Activated B cell treated with CpG ODN at 0.5 μM for 24 hours (primary cell): ENCODE data around the gene IZUMO4. TPM values are rescaled to one million over a fixed set of nuclear protein-coding genes. Genes with fewer than 3 reads are reported as not detected.
"Not testable (repeated sequence)": the region's sequence is repeated elsewhere in the genome, so short reads cannot be mapped to it uniquely, and the experiment has no call there.

Experiments used
- ATAC-seq: fragments of 200-7000 bp; cut with Tn5 transposase; one replicate; pipeline ENCODE4 v1.10.0; 2021; ENCODE audit warnings: low read depth, mild to moderate bottlenecking, moderate library complexity
- CTCF ChIA-PET: fragments of 350-600 bp; sonication (Branson Sonifier 250); formaldehyde crosslinking; loops from one replicate; lab custom pipeline; 2021; ENCODE audit warnings: antibody characterized with exemption; lab: Charles Lee
- POLR2A ChIA-PET: fragments of 350-600 bp; sonication (Branson Sonifier 250); formaldehyde crosslinking; loops from one replicate; lab custom pipeline; 2021; ENCODE audit warnings: antibody characterized with exemption; lab: Charles Lee
- DNase-seq: peaks from one replicate; pipeline ENCODE4 v3.0.0; 2022
- H3K27ac Mint-ChIP-seq: one replicate; pipeline ENCODE4 v1.8.0; 2020; ENCODE audit warnings: mixed read lengths
- H3K27me3 Mint-ChIP-seq: one replicate; pipeline ENCODE4 v1.8.0; 2021; ENCODE audit warnings: mixed read lengths
- H3K36me3 Mint-ChIP-seq: one replicate; pipeline ENCODE4 v1.8.0; 2021; ENCODE audit warnings: low read depth, mixed read lengths
- H3K4me1 Mint-ChIP-seq: one replicate; pipeline ENCODE4 v1.8.0; 2021; ENCODE audit warnings: mixed read lengths
- H3K4me3 Mint-ChIP-seq: one replicate; pipeline ENCODE4 v1.8.0; 2020; ENCODE audit warnings: mild to moderate bottlenecking, mixed read lengths
- H3K9me3 Mint-ChIP-seq: one replicate; pipeline ENCODE4 v1.8.0; 2020; ENCODE audit warnings: mixed read lengths
- CTCF ChIP-seq: fragments of 200-600 bp; IDR thresholded peaks from one replicate; pipeline ENCODE4 v1.8.0; 2022; ENCODE audit warnings: antibody characterized with exemption, mild to moderate bottlenecking
- intact Hi-C: fragments of 100-400 bp; cut with micrococcal nuclease; formaldehyde crosslinking; loops from one replicate; pipeline ENCODE4 v1.15.1; 2024
- total RNA-seq: library from RNA; stranded (reverse); gene quantifications from 2 replicates; pipeline ENCODE4 v1.2.3, GENCODE V29; 2022

Gene IZUMO4
- total RNA-seq, 1 donor from 2014 or later: 78.6 TPM

- intact Hi-C loops: no loop called here
- ChIA-PET POLR2A (no interaction called here), CTCF (no interaction called here)
- Mint-ChIP-seq H3K27ac (no peak overlapping the region), H3K4me3 (no peak overlapping the region), H3K27me3 (no peaks in the 10 kb centered on the region), H3K4me1 (no peaks in the 10 kb centered on the region), H3K36me3 (peaks cover 68% of the 10 kb centered on the region), H3K9me3 (no peaks in the 10 kb centered on the region)
- DNase-seq: no peak
- TF ChIP-seq CTCF: no peak
- ATAC-seq: no peak
These were observed 30.3 kb downstream of the IZUMO4 start for GRCh38 chr19:2126879-2127518.

- CTCF ChIA-PET: no interaction called here
- POLR2A ChIA-PET: interaction anchor here (0.7 kb wide), 1 partner anchor 13 kb away, joined by 3 read pairs; no protein-coding TSS in a partner anchor
- H3K9me3 Mint-ChIP-seq: no peaks in the 10 kb centered on the region
- no peak overlapping the region for H3K27ac Mint-ChIP-seq
- H3K27me3 Mint-ChIP-seq: no peaks in the 10 kb centered on the region
- intact Hi-C loops: no loop called here
- H3K36me3 Mint-ChIP-seq: peaks cover 68% of the 10 kb centered on the region
- ATAC-seq (no peak), DNase-seq (no peak)
- H3K4me1 Mint-ChIP-seq: no peaks in the 10 kb centered on the region
- H3K4me3 Mint-ChIP-seq: no peak overlapping the region
- TF ChIP-seq CTCF: no peak
These were observed 31.0 kb downstream of the IZUMO4 start for GRCh38 chr19:2127758-2128157.

GRCh38 chr19:2128252-2128651 is 31.5 kb downstream of the IZUMO4 start:
- H3K27ac Mint-ChIP-seq: not testable (repeated sequence)

GRCh38 chr19:2129022-2129421 is 32.3 kb downstream of the IZUMO4 start:
- no peaks in the 10 kb centered on the region for H3K27me3 Mint-ChIP-seq
- no peak for DNase-seq

More at GRCh38 chr19:2128252-2128651, 31.5 kb downstream of the IZUMO4 start:
- H3K9me3 Mint-ChIP-seq, CTCF ChIA-PET, POLR2A ChIA-PET, H3K27me3 Mint-ChIP-seq, ATAC-seq, H3K4me3 Mint-ChIP-seq, H3K4me1 Mint-ChIP-seq, intact Hi-C loops, DNase-seq: not testable (repeated sequence)
- peaks cover 67% of the 10 kb centered on the region for H3K36me3 Mint-ChIP-seq

GRCh38 chr19:2129486-2129885 is 32.8 kb downstream of the IZUMO4 start:
- H3K4me1 Mint-ChIP-seq: no peaks in the 10 kb centered on the region
- ATAC-seq: no peak
- intact Hi-C loops: no loop called here
- peaks cover 62% of the 10 kb centered on the region for H3K36me3 Mint-ChIP-seq
- H3K9me3 Mint-ChIP-seq: no peaks in the 10 kb centered on the region
- no peak for DNase-seq
- CTCF ChIA-PET: no interaction called here
- no peak for TF ChIP-seq CTCF
- H3K4me3 Mint-ChIP-seq: no peak overlapping the region
- POLR2A ChIA-PET: interaction anchor here (0.5 to 1.2 kb wide), 2 partner anchors 35 to 59 kb away, joined by 3 to 4 read pairs; no protein-coding TSS in a partner anchor
- H3K27ac Mint-ChIP-seq: no peak overlapping the region
- H3K27me3 Mint-ChIP-seq: no peaks in the 10 kb centered on the region

More at GRCh38 chr19:2129022-2129421, 32.3 kb downstream of the IZUMO4 start:
- ChIA-PET CTCF (no interaction called here), POLR2A (interaction anchor here (1.2 kb wide), 1 partner anchor 35 kb away, joined by 3 read pairs; no protein-coding TSS in a partner anchor)
- H3K36me3 Mint-ChIP-seq: peaks cover 66% of the 10 kb centered on the region
- ATAC-seq: no peak
- H3K4me1 Mint-ChIP-seq: no peaks in the 10 kb centered on the region
- no peak for TF ChIP-seq CTCF
- no peak overlapping the region for H3K27ac Mint-ChIP-seq
- intact Hi-C loops: no loop called here
- H3K9me3 Mint-ChIP-seq: no peaks in the 10 kb centered on the region
- H3K4me3 Mint-ChIP-seq: no peak overlapping the region
